Fibroblast of mammary gland (primary cell): ENCODE data around the gene ITPKA.

Source experiments
- DNase-seq: peaks from one replicate; pipeline ENCODE4 v3.0.0-alpha.2; 2010; ENCODE audit warnings: low read depth
- H3K4me3 ChIP-seq: 2 replicates; pipeline ENCODE4 v1.5.1; 2011; ENCODE audit warnings: low read depth, mild to moderate bottlenecking, low read length, moderate library complexity; ENCODE audit not compliant: control insufficient read depth
- CTCF ChIP-seq: conservative IDR thresholded peaks from 2 replicates; pipeline ENCODE4 v1.5.1; 2011; ENCODE audit warnings: low read depth, low read length, inconsistent platforms; ENCODE audit not compliant: control insufficient read depth, insufficient read depth

Gene ITPKA

DNA sequence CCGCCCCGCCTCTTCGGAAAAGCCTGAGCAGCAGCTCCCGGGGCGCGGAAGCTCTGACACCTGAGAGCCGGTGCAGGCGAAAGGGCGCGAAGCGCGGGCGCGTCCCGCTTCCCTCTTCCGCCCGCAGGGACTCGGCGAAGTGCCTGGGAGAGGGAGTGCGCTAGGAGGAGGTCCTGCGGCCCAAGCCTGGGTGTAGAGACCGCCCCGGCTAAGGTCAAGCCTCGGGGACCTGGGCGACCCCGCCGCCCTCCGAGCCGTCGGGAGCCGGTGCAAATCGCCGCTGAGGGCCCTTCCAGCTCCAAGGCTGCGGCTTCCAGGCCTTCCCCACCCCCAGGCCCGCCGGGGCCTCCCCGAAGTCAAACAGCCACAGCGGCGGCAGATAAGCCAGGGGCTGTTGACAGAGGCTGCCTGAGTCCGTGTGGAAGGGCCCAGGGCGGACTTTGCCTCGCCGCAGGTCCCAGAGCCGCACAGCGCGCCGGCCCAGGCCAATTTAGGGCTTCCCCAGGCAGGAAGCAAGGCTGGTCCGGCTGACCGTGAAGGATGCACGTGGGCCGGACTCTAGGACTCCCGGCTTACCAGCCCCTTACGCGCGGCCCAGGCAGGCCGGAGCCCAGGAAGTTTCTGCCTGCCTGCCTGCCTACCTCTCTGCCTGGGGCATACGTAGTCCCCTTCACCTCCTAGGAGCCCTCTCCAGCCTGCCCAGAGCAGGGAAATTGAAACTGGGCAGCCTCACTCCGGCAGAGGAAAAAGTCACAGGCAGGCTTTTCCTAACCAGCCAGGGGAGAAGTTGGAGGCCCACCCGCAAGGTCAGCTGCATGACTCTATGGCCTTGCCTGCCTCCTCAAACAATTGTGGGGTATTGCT is 2.3 kb downstream of the ITPKA start:
- no peak for DNase-seq
- TF ChIP-seq CTCF, result no peak

GRCh38 chr15:41498657-41499056 is 5.0 kb downstream of the ITPKA start:
- TF ChIP-seq CTCF, result no peak
- DNase-seq, result no peak
- H3K4me3 ChIP-seq, result no peak overlapping the region

More for the DNA sequence above, 2.3 kb downstream of the ITPKA start:
- H3K4me3 ChIP-seq, result no peak overlapping the region

DNA sequence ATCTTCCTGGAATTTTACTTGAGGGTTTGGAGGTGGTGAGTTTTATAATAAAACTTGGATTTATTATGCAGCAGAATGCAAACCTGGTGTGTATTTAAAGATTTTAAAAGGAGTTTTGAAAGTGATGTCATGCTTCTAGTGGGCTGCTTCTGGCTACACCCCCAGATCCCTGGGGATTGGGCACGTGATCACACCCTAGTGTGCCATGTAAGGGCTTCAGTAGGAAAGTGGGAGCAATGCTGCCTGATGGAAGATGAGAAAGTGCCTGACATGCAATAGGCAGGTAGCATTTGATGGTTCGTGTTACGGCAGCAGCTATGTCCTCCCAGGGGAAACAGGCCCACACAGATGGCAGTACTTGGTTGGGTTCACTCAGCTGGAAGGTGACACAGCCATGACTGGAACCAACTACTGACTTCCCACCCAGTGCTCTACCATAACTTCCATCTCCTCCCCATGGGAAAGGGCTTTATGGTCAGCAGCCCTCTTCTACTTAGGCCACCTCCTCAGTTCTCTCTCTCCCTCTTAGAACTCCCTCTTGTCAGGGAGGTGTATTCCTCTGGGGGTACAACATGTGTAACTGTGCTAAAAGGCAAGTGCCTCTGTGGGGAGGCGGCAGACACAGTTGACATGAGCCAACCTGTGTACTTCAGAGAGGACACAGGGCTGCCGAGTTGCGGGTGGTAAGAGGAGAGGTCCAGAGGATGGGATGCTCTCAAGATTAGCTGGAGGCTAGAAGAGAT is 5.6 kb downstream of the ITPKA start:
- H3K4me3 ChIP-seq, result no peak overlapping the region
- TF ChIP-seq CTCF, result no peak
- DNase-seq, result peak; percentile 14

GRCh38 chr15:41501191-41501917 is 7.7 kb downstream of the ITPKA start:
- DNase-seq, result peak; percentile 12
- no peak overlapping the region for H3K4me3 ChIP-seq
- TF ChIP-seq CTCF, result no peak

DNA sequence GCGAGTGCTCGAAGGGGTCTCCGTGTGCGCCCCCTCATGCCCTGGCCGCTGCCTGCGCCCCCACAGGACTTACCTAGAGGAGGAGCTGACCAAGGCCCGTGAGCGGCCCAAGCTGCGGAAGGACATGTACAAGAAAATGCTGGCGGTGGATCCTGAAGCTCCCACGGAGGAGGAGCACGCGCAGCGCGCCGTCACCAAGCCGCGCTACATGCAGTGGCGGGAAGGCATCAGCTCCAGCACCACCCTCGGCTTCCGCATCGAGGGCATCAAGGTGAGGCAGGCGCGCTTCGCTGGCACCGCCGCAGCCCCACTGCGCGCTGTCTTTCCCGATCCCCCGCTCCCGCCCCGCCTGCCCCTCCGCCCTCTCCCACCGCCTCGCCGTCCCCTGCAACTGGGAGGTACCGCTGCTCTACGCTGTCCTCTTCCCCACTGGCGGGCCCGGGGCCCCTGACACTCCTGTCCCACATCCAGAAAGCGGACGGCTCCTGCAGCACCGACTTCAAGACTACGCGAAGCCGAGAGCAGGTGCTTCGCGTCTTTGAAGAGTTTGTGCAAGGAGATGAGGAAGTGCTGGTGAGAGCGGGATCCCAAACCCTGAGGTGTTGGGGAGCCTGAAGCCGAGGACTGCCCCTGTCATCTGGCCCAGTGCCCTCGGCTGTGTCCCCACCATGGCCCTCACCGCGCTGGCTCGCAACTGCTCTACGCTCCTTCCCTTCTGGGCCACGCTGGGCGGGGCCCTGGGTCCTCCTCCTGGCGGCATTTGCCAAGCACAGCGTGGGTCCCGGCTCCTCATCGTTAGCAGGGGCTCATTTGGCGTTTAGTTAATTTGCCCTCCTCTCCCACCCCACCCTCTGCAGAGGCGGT is 8.5 kb downstream of the ITPKA start:
- TF ChIP-seq CTCF, result no peak
- no peak overlapping the region for H3K4me3 ChIP-seq
- no peak for DNase-seq
